Retinal pigment epithelial cell (primary cell): ENCODE measurements around the gene PCDH8.

ENCODE experiments used
- DNase-seq: peaks from one replicate; pipeline ENCODE4 v3.0.0-alpha.2; 2010; ENCODE audit warnings: low read depth
- H3K4me3 ChIP-seq: 2 replicates; pipeline ENCODE4 v1.5.1; 2011; ENCODE audit warnings: mild to moderate bottlenecking, low read length, control low read depth, moderate library complexity
- TF ChIP-seq, protein P1 (sequence below): conservative IDR thresholded peaks from 2 replicates; pipeline ENCODE4 v1.5.1; 2011; ENCODE audit warnings: low read depth, low read length, control low read depth, inconsistent platforms

PCDH8 gene

DNA sequence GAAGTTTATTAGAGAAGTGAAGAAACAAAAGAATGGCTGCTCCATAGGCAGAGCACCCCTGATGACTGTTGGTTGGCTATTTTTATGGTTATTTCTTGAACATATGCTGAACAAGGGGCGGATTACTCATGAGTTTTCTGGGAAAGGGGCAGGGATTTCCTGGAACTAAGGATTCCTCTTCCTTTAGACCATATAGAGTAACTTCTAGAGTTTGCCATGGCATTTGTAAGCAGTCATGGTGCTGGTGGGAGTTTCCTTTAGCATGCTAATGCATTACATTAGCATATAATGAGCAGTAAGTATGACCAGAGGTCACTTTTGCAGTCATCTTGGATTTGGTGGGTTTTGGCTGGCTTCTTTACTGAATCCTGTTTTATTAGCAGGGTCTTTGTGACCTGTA lies 38.7 kb upstream of the PCDH8 start:
- TF ChIP-seq, protein P1, sequence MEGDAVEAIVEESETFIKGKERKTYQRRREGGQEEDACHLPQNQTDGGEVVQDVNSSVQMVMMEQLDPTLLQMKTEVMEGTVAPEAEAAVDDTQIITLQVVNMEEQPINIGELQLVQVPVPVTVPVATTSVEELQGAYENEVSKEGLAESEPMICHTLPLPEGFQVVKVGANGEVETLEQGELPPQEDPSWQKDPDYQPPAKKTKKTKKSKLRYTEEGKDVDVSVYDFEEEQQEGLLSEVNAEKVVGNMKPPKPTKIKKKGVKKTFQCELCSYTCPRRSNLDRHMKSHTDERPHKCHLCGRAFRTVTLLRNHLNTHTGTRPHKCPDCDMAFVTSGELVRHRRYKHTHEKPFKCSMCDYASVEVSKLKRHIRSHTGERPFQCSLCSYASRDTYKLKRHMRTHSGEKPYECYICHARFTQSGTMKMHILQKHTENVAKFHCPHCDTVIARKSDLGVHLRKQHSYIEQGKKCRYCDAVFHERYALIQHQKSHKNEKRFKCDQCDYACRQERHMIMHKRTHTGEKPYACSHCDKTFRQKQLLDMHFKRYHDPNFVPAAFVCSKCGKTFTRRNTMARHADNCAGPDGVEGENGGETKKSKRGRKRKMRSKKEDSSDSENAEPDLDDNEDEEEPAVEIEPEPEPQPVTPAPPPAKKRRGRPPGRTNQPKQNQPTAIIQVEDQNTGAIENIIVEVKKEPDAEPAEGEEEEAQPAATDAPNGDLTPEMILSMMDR = no peak
- no peak overlapping the region for H3K4me3 ChIP-seq
- no peak for DNase-seq

DNA sequence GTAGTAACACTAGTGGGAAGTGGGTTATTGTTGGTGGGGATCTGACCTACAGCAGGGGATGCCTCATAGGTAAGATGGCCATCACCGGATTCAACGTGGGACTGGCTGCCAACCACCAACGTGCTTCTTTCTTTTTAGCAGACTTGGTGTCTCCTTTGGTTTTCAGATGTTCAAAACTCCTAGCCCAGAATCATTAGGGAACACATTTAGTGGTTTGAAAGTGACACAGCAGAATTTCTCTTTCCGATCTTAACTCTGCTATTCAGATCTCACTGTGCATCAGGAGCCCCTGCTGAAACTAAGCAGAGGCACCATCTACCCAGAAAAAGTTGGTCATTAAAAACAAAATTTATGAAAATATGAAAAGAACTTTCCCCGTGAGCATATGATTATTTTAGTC lies 36.7 kb upstream of the PCDH8 start:
- TF ChIP-seq, protein P1 = no peak
- no peak overlapping the region for H3K4me3 ChIP-seq
- DNase-seq = no peak

DNA sequence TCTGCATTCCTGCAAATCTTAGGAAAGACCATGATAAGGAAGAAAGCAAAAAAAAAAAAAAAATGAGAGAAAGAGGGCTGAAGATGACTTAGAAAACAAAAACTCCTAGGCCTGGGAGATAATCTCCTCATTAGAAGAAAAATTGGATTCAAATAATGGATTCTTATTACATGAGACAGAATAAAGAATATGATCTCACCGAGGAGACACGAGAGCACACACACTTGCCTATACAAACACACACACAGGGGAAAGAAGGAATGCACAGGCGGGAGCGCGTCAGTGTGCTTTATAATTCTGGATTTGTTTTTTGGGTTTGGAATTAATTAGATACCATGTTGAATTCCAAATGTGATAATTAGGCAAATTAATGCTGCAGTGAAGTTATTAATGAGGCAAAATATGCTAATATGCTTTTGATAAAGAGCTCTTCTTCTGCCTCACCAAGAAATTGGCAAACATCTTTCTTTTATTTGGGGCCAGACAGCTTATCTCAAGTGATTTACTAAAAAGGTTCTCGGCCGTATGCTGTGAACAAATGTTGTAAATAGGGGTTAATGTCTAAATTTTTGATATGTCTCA lies 36.1 kb upstream of the PCDH8 start:
- TF ChIP-seq, protein P1 = no peak
- no peak overlapping the region for H3K4me3 ChIP-seq
- DNase-seq = no peak

DNA sequence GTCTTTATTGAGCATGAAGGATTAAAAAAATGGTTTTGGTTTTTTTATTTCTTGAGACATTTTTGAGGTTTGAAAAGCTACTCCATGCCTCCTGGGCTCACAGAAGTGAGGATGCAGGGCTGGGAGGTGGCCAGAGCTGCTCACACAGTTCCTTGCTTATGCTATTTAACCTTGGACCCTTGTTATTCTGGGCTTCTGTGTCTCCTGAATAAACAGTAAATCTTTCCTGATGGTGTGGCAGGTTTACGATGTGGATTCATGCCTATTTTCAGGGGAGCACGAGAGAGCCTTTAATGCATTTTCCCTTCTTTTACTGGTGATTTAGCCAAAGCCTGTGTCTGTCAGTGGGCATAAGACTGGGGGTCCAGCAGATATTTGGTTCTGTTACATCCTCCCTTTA lies 34.3 kb upstream of the PCDH8 start:
- no peak overlapping the region for H3K4me3 ChIP-seq
- no peak for DNase-seq
- TF ChIP-seq, protein P1 = no peak

DNA sequence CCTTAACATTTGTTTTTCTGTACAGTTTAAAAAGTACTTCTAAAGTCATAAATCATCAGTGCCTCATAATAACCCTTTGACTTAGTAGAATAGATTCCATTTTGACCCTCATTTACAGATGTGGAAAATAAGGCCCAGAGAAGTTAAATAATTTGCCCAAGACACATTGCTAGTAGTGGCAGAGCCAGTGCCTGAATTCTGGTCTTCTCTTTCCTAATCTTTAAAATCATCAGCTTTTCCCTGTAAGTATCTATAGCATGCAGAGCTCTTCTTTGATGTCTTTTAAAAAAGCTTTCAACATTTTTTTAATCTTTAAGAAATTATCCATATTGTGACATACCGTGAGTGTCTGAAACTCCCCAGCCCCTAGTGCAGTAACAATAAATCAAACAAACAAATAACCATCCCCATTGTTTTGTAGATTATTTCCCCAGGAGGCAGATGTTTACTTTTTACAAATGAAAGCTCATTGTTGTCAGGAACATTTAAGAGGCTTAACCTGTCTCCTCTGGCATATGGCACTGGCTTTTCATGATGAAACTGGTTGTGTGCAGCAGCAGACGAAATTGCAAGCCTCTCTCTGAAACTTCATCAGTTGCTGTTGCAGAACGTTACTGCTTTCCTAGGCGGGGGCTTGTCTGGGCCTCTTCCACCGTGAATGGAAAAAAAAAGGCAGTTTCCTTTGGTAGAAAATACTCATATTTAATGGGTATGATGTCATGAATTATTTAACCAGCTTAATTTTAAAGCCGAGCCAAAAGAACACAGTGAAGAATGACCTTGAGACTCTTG lies 31.7 kb upstream of the PCDH8 start:
- no peak overlapping the region for H3K4me3 ChIP-seq
- TF ChIP-seq, protein P1 = no peak
- no peak for DNase-seq

GRCh38 chr13:52878831-52879230 lies 30.4 kb upstream of the PCDH8 start:
- H3K4me3 ChIP-seq = no peak overlapping the region
- TF ChIP-seq, protein P1 = no peak
- DNase-seq = no peak

DNA sequence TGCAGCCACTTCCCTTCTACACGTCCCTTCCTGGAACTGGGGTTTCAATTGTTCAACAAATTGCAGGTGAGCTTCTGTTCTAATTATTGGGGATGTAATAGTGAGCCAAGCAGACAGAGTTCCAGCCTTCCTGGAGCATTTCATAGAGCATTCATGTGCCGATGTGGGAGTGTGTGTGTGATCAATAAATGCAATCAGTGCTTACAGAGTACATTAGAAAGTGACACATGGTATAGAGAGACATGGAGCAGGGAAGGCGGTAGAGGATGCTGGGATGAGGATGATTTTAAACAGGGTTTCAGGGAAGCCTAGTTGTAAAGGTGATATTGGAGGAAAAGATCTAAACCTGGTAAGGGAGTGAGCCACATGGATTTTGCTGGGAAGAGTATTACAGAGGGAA lies 21.7 kb upstream of the PCDH8 start:
- TF ChIP-seq, protein P1 = no peak
- H3K4me3 ChIP-seq = no peak overlapping the region
- no peak for DNase-seq
